ENCODE results near the gene PTPRA.

Gene PTPRA

DNA sequence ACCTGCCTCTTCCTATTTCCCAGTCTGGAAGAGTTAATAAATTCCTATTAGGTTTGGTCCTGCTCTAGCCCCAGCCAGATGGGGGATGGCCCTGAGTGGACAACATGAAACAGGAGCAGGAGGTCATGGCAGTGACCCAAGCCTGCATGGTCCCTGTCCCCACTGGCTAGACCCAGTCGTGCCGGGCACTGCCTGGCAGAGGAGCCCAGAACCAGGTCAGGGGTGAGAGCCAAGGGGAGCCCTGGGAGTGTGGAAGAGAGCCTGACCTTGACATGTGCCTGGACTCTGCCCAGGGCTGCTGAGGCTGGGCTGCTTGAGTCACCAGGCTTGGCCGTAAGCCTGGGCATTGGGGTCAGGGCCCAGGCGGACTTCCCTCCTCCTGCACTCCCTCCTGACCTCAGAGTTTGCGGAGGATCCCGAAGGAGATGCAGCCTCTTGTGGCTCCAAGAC is 207.7 kb downstream of the PTPRA start:
- TF ChIP-seq, protein P1, sequence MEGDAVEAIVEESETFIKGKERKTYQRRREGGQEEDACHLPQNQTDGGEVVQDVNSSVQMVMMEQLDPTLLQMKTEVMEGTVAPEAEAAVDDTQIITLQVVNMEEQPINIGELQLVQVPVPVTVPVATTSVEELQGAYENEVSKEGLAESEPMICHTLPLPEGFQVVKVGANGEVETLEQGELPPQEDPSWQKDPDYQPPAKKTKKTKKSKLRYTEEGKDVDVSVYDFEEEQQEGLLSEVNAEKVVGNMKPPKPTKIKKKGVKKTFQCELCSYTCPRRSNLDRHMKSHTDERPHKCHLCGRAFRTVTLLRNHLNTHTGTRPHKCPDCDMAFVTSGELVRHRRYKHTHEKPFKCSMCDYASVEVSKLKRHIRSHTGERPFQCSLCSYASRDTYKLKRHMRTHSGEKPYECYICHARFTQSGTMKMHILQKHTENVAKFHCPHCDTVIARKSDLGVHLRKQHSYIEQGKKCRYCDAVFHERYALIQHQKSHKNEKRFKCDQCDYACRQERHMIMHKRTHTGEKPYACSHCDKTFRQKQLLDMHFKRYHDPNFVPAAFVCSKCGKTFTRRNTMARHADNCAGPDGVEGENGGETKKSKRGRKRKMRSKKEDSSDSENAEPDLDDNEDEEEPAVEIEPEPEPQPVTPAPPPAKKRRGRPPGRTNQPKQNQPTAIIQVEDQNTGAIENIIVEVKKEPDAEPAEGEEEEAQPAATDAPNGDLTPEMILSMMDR (IDR thresholded peaks at IDR 0.05; ENCODE audit: extremely low read depth, missing control alignments), result no peak
- DNase-seq (ENCODE audit: low spot score), result no peak

DNA sequence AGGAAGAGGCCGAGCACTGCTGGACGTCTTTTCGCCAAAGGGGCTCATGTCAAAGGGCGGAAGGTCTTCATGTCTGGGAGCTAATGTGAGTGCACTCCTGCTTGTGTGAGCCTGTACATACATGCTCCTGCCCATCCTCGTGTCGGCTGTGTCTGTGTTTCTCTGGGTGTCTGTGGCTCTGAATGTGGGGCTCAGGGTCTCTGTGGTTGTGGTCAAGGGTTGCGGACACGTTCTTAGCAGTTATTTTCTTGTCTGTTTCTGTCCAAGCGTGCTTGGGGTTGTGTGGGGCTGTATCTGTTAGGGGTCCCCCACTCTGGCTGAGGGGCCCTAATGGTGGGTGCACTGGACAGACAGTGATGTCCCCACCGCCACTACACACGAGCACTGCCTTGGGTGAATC is 208.4 kb downstream of the PTPRA start:
- TF ChIP-seq, protein P1 (IDR thresholded peaks at IDR 0.05; ENCODE audit: extremely low read depth, missing control alignments), result no peak

GRCh38 chr20:3082306-3082951 is 209.1 kb downstream of the PTPRA start:
- DNase-seq (ENCODE audit: low spot score), result no peak
- TF ChIP-seq, protein P1 (IDR thresholded peaks at IDR 0.05; ENCODE audit: extremely low read depth, missing control alignments), result no peak

More for the DNA sequence above, 208.4 kb downstream of the PTPRA start:
- no peak for DNase-seq (ENCODE audit: low spot score)

- no peak for DNase-seq (ENCODE audit: low spot score)
- TF ChIP-seq, protein P1 (IDR thresholded peaks at IDR 0.05; ENCODE audit: extremely low read depth, missing control alignments), result no peak
These were observed 210.0 kb downstream of the PTPRA start for GRCh38 chr20:3082955-3083952.

DNA sequence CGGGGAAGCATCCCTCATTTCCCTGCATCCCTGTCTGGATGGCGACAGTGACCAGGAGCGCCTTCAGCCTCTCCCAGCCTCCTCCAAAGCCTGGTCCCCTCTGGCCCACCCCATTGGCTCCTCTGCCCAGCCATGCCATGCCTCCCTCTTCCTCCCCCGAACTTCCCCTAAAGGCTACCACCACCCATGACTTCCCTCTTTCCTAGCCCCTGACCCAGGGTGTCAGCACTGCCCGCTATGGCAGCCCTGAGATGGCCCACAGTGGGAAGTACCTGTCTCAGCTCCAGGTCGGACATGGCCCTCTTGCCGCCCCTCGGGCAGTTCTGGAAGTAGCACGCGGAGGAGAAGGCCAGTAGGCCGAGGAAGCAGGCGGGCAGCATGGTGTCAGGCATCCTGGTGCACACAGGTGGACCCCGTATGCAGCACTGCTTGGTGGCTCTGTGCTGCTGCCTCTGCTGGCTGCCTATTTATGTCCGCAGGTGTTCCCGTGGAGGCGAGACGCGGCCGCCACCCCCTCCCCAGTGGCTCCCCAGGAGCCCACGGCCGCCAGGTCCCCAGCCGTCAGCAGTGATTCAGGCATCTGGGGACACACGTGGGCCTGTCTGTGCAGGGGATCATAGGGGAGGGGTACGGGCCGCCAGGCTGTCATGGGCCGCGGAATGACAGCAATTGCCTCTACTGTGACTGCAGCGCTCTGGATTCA is 211.2 kb downstream of the PTPRA start, which contains the start of gene AVP:
TSS of gene AVP (minus strand) at position 442 of the 703 bp plus-strand sequence. CDS start at position 392, 50 bp downstream.
- TF ChIP-seq, protein P1 (IDR thresholded peaks at IDR 0.05; ENCODE audit: extremely low read depth, missing control alignments), result no peak
- DNase-seq (ENCODE audit: low spot score), result no peak

- no peak for DNase-seq (ENCODE audit: low spot score)
- TF ChIP-seq, protein P1 (IDR thresholded peaks at IDR 0.05; ENCODE audit: extremely low read depth, missing control alignments), result no peak
These were observed 211.7 kb downstream of the PTPRA start for GRCh38 chr20:3084986-3085360.
